GM18505 (cell line): ENCODE measurements around the gene TMTC2.
"Not testable (repeated sequence)": the region's sequence is repeated elsewhere in the genome, so short reads cannot be mapped to it uniquely, and the experiment has no call there.

ENCODE experiments used
- ATAC-seq: cut with Tn5 transposase; IDR thresholded peaks from one replicate; pipeline ENCODE4 v1.9.1; 2021; ENCODE audit not compliant: unreplicated experiment
- POLR2A ChIP-seq: IDR thresholded peaks from 4 replicates; pipeline ENCODE4 v1.6.1; 2011; ENCODE audit warnings: borderline replicate concordance; ENCODE audit not compliant: insufficient read depth, insufficient read length; ENCODE audit errors: extremely low read depth

TMTC2 gene

DNA sequence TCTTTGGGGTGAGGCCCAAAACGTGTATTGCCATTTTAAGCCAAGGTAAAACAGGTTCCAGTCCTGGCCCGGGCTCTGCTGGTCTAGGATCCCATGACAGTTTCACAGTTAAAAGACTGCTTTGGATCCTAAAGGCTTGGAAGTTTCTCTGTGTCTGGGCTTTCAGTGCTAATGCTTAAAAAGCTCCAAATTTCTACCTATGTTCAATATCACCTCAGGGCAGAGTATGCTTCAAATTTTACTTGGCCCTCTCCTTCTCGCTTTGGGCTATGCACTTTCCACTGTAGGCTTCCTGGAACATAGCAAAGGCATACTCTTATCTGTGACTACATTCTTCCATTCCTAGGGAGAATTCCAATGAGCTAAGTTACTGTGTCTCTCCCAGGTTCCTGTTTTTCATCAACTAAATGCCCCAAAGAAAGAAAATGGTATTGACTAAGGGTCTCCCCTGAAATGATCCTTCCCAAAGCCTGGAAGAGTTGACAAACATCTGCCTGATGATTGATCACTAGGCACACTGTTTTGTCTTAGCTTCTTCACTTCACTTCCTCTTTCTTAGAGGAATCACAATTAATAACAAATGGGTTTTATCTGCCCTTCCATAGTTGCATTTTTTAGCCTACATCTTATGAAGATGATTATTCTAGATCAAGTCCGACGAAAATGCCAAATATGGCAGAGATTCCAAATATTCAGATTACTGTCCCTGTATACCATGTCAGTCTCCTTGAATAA lies 79.4 kb downstream of the TMTC2 start:
- no peak for ATAC-seq
- TF ChIP-seq POLR2A, result no peak

DNA sequence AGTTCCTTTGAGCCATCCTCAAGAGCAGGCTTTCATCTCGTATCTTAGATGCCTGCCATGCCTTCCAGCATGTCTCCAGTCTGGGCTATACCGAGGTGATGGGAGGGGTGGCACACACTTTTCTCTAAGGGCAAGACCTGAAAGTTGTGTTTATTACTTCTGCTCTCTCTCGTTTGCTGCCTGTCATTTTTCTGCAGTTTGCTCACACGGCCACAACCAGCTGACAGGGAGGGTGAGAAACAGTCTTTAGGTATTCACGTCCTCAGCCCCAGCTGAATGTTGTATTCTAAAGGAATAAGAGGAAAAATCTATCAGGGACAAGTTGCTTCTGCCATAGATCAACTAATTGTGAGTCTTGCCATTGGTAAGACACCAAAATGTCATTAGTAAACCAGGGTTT lies 88.0 kb downstream of the TMTC2 start:
- TF ChIP-seq POLR2A, result no peak
- ATAC-seq, result no peak

DNA sequence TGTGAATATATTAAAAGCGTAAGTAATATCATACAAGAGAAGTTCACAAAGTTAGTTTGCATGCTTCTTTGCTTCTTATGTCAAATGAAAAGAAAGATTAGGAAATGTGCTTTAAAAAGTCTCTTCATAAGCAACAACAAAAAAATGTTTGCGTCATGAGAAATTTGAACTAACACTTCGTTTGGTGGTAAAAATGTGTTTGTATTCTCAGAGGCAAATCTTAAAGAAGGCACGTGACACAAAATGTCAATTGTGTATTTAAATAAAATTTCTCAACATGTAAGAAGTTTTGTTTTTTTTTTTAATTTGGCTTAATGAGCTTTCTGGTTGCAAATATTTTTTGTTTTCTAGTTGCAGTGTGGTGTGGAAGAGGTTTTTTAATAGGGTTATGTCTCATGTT lies 93.8 kb downstream of the TMTC2 start:
- no peak for ATAC-seq
- no peak for TF ChIP-seq POLR2A

GRCh38 chr12:82781309-82781997 lies 94.7 kb downstream of the TMTC2 start:
- no peak for ATAC-seq
- no peak for TF ChIP-seq POLR2A

GRCh38 chr12:82783435-82783834 lies 96.7 kb downstream of the TMTC2 start:
- ATAC-seq, result no peak
- no peak for TF ChIP-seq POLR2A

DNA sequence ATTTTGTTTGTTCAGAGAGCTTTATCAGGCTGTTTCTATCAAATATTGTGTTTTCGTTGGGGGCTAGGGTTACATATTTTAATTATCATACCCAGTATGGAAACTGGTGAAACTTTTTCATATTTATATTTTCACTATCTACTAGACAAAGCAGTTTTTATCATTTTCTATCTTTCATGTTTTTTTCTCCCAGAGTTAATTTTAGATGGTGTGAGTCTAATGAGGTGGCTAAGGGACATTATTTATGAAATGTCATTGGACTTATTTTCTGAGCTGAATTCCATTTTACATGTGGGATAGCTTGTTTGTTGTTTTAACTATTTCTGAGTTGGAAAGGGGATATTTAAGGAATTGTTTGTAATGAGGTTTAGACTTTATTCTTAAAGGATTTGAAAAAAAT lies 100.3 kb downstream of the TMTC2 start:
- no peak for ATAC-seq
- TF ChIP-seq POLR2A, result no peak

GRCh38 chr12:82788594-82788993 lies 101.9 kb downstream of the TMTC2 start:
- no peak for TF ChIP-seq POLR2A
- no peak for ATAC-seq

DNA sequence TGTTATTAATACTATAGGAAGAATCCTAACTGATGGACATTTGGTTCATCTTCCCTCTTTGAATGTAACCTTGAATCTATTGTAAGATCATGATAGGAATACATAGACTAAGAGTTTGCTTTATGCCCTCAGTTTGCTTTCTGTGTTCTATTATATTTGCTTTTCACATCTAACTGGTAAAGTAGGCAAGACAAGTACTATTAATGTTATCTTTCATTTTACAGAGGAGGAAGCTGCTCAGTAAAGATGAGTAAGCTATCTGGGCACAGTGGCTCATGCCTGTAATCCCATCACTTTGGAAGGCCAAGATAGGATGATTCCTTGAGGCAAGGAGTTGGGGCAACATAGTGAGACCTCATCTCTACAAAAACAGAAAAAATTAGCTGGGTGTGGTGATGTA lies 103.0 kb downstream of the TMTC2 start:
- TF ChIP-seq POLR2A, result no peak
- no peak for ATAC-seq

GRCh38 chr12:82793751-82794281 lies 107.1 kb downstream of the TMTC2 start:
- TF ChIP-seq POLR2A, result no peak
- no peak for ATAC-seq

GRCh38 chr12:82797480-82797879 lies 110.8 kb downstream of the TMTC2 start:
- ATAC-seq, result no peak
- no peak for TF ChIP-seq POLR2A

GRCh38 chr12:82800185-82800584 lies 113.5 kb downstream of the TMTC2 start:
- no peak for TF ChIP-seq POLR2A
- no peak for ATAC-seq

DNA sequence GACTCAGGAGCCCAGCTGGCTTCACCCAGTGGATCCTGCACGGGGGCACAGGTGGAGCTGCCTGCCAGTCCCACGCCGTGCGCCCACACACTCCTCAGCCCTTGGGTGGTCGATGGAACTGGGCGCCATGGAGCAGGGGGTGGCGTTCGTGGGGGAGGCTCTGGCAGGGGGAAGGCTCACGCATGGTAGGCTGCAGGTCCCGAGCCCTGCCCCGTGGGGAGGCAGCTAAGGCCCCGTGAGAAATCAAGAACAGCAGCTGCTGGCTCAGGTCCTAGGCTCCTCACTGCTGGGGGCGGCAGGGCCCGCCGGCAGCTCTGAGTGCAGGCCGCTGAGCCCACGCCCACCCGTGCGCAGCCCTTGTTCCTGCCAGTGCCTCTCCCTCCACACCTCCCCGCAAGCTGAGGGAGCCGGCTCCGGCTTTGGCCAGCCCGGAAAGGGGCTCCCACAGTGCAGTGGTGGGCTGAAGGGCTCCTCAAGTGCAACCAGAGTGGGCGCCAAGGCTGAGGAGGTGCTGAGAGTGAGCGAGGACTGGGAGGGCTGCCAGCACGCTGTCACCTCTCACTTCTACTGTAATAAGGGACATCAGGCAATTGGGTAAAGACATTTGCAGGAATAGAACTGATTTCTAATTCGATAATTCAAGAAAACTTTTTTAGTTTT lies 115.4 kb downstream of the TMTC2 start:
- no peak for TF ChIP-seq POLR2A
- ATAC-seq, result no peak

DNA sequence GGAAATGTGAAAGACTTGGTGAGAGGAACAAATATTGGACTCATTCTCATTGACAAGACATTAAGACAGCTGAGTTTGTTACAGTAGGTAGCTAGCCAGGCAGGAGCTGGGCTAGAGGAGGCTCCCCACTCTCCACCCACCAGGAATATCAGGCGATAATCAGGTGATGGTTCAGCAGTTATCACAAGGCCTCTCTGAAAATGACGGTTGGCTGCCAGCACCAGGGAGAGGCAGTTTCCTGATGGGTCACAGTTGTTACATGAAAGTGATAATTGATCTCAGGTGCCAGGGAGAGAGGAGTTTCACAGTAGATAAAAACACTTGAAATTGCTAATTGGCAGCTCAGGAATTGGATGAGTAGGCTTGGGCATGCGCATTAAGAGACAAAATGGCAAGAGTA lies 116.5 kb downstream of the TMTC2 start:
- TF ChIP-seq POLR2A, result no peak
- ATAC-seq, result no peak

- ATAC-seq, result no peak
- TF ChIP-seq POLR2A, result no peak
Measured at GRCh38 chr12:82804601-82805000, 117.9 kb downstream of the TMTC2 start.

GRCh38 chr12:82805004-82805403 lies 118.3 kb downstream of the TMTC2 start:
- not testable (repeated sequence) for ATAC-seq
